Measurements from ENCODE around the gene VEGFA. TPM values are rescaled to one million over a fixed set of nuclear protein-coding genes. Genes with fewer than 3 reads are reported as not detected.

Gene VEGFA
- polyA plus RNA-seq, 3 donors, result 19.0 to 454 (median 32.0) TPM

- H3K27me3 ChIP-seq (ENCODE audit: control insufficient read depth in 2 of 2, insufficient read depth in 2 of 2, low read length in 2 of 2), result no peaks in the 10 kb centered on the region
- Mint-ChIP-seq H3K4me3 (no peak overlapping the region), H3K36me3 (peaks cover 0 to 2% of the 10 kb centered on the region in 2 donors), H3K27me3 (ENCODE audit: low read depth in 3 of 3) (no peaks in the 10 kb centered on the region), H3K4me1 (peaks cover 29% of the 10 kb centered on the region), H3K27ac (peak overlapping the region in 1 of 7 donors; percentile 12), H3K9me3 (peaks cover 0 to 2% (median 0%) of the 10 kb centered on the region in 7 donors)
- H3K27ac ChIP-seq (ENCODE audit: low read depth in 1 of 2, low read length in 2 of 2), result no peak overlapping the region
- H2AFZ ChIP-seq (ENCODE audit: insufficient read depth, low read depth, low read length, poor library complexity, severe bottlenecking), result no peak overlapping the region
- H3K79me2 ChIP-seq (ENCODE audit: insufficient read depth, low read length), result no peaks in the 10 kb centered on the region
- no peak for DNase-seq
- peaks cover 22 to 24% of the 10 kb centered on the region in 2 donors for H3K4me1 ChIP-seq (ENCODE audit: control insufficient read depth in 1 of 2, insufficient read depth in 2 of 2, low read length in 2 of 2)
- 100% methylated on average over 2 of the region's 2 CpGs for WGBS (ENCODE audit: insufficient coverage)
- intact Hi-C loops (cut with micrococcal nuclease), result loop anchor here in 1 of 2 donors (5.0 kb wide), 1 partner anchor 84 kb away; no protein-coding TSS in a partner anchor
- H3K36me3 ChIP-seq (replicated peaks in 1 of 2; ENCODE audit: control insufficient read depth in 1 of 2, insufficient read depth in 2 of 2, low read length in 2 of 2), result no peaks in the 10 kb centered on the region
- H3K4me2 ChIP-seq (replicated peaks; ENCODE audit: extremely low read depth, low read length, poor library complexity, severe bottlenecking), result no peak overlapping the region
- H4K20me1 ChIP-seq (ENCODE audit: insufficient read depth, low read length), result no peaks in the 10 kb centered on the region
- H3K4me3 ChIP-seq (replicated peaks in 1 of 3; ENCODE audit: low read depth in 2 of 3, low read length in 3 of 3), result no peak overlapping the region
- H3K9ac ChIP-seq (ENCODE audit: insufficient read depth, low read length, poor library complexity, severe bottlenecking), result no peak overlapping the region
- TF ChIP-seq, protein P1, sequence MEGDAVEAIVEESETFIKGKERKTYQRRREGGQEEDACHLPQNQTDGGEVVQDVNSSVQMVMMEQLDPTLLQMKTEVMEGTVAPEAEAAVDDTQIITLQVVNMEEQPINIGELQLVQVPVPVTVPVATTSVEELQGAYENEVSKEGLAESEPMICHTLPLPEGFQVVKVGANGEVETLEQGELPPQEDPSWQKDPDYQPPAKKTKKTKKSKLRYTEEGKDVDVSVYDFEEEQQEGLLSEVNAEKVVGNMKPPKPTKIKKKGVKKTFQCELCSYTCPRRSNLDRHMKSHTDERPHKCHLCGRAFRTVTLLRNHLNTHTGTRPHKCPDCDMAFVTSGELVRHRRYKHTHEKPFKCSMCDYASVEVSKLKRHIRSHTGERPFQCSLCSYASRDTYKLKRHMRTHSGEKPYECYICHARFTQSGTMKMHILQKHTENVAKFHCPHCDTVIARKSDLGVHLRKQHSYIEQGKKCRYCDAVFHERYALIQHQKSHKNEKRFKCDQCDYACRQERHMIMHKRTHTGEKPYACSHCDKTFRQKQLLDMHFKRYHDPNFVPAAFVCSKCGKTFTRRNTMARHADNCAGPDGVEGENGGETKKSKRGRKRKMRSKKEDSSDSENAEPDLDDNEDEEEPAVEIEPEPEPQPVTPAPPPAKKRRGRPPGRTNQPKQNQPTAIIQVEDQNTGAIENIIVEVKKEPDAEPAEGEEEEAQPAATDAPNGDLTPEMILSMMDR (IDR thresholded peaks at IDR 0.05), result no peak
- no peaks in the 10 kb centered on the region for H3K9me3 ChIP-seq (replicated peaks in 1 of 2; ENCODE audit: control insufficient read depth in 1 of 2, insufficient read depth in 1 of 2, low read length in 2 of 2)
Measured at GRCh38 chr6:43811733-43812099, 41.7 kb downstream of the VEGFA start.

GRCh38 chr6:43812850-43813578, 43.0 kb downstream of the VEGFA start:
- WGBS (ENCODE audit: insufficient coverage), result 57% methylated on average over 8 of the region's 8 CpGs
- Histone ChIP-seq H3K36me3 (replicated peaks in 1 of 2; ENCODE audit: control insufficient read depth in 1 of 2, insufficient read depth in 2 of 2, low read length in 2 of 2) (no peaks in the 10 kb centered on the region), H3K9ac (ENCODE audit: insufficient read depth, low read length, poor library complexity, severe bottlenecking) (no peak overlapping the region), H3K4me1 (ENCODE audit: control insufficient read depth in 1 of 2, insufficient read depth in 2 of 2, low read length in 2 of 2) (peaks cover 23% of the 10 kb centered on the region in 2 donors), H3K4me3 (replicated peaks in 1 of 3; ENCODE audit: low read depth in 2 of 3, low read length in 3 of 3) (no peak overlapping the region), H4K20me1 (ENCODE audit: insufficient read depth, low read length) (no peaks in the 10 kb centered on the region), H3K9me3 (replicated peaks in 1 of 2; ENCODE audit: control insufficient read depth in 1 of 2, insufficient read depth in 1 of 2, low read length in 2 of 2) (no peaks in the 10 kb centered on the region), H3K79me2 (ENCODE audit: insufficient read depth, low read length) (no peaks in the 10 kb centered on the region), H3K27me3 (ENCODE audit: control insufficient read depth in 2 of 2, insufficient read depth in 2 of 2, low read length in 2 of 2) (no peaks in the 10 kb centered on the region), H2AFZ (ENCODE audit: insufficient read depth, low read depth, low read length, poor library complexity, severe bottlenecking) (no peak overlapping the region), H3K4me2 (replicated peaks; ENCODE audit: extremely low read depth, low read length, poor library complexity, severe bottlenecking) (no peak overlapping the region), H3K27ac (ENCODE audit: low read depth in 1 of 2, low read length in 2 of 2) (no peak overlapping the region)
- H3K4me1 Mint-ChIP-seq, result peaks cover 34% of the 10 kb centered on the region
- DNase-seq, result no peak
- peak overlapping the region in 1 of 7 donors; percentile 17 for H3K27ac Mint-ChIP-seq
- peaks cover 0 to 2% of the 10 kb centered on the region in 2 donors for H3K36me3 Mint-ChIP-seq
- H3K27me3 Mint-ChIP-seq (ENCODE audit: low read depth in 3 of 3), result no peaks in the 10 kb centered on the region
- H3K9me3 Mint-ChIP-seq, result peaks cover 0 to 2% (median 0%) of the 10 kb centered on the region in 7 donors
- TF ChIP-seq, protein P1 (IDR thresholded peaks at IDR 0.05), result no peak
- no peak overlapping the region for H3K4me3 Mint-ChIP-seq
- intact Hi-C loops (cut with micrococcal nuclease), result loop anchor here in 1 of 2 donors (5.0 kb wide), 1 partner anchor 86 kb away; no protein-coding TSS in a partner anchor

Measured in CD14-positive monocyte (primary cell).